HG02759 (cell line): ENCODE results near the gene GLS2.
"Not testable (repeated sequence)": the region's sequence is repeated elsewhere in the genome, so short reads cannot be mapped to it uniquely, and the experiment has no call there.

Experiments
- ATAC-seq: cut with Tn5 transposase; IDR thresholded peaks from one replicate; pipeline ENCODE4 v1.9.1; 2021; ENCODE audit warnings: mild to moderate bottlenecking, moderate library complexity; ENCODE audit not compliant: unreplicated experiment

The GLS2 gene

DNA sequence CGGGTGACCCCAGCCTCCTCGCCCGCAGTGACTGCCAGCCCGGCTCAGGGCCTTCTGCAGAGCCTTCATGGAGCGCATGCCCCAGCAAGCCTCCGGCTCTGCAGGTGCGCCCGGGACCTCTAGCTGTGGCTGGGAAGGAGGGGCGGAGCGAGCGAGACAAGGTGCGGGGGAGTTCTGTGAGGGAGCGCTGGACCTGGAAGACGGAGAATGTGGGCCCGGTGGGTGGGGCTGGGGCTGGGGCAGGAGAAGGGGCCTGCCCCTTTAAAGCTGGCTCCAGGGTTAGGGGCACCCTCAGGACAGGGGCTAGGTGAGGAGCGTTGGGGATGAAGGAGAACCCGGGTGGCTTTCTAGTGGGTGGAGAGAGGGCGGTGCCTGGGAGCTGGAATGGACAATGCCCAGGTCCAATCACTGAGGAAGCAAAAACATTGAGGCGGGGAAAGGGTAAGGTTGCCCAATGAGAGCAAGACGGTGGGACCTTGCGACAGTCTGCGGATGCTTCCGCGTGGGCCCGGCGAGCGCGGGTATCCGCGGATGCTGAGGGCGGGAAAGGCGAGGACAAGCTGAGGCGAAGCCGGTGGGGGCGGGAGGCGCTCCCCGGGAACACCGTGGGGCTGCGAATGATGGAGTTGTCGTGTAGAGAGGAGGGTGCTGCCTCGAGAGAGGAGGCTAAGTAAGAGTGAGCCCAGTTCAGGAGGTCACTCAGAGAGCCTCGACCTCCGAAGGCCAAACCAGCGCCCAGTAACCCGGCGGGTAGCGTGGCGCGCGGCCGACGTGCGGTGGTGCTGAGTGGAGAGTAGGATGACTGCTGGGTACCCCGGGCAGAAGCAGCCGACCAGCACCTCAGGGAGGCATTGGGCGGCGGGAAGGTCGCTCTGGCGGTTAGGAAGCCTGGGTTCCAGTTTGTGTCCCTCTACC, at the start of gene GLS2:
GLS2 (minus strand) TSS at position 121 of the 915 bp plus-strand sequence; CDS start at position 78, 43 bp downstream.
- ATAC-seq = peak; percentile 93

GRCh38 chr12:56537546-56537945, 49.6 kb upstream of the GLS2 start:
- ATAC-seq = no peak

DNA sequence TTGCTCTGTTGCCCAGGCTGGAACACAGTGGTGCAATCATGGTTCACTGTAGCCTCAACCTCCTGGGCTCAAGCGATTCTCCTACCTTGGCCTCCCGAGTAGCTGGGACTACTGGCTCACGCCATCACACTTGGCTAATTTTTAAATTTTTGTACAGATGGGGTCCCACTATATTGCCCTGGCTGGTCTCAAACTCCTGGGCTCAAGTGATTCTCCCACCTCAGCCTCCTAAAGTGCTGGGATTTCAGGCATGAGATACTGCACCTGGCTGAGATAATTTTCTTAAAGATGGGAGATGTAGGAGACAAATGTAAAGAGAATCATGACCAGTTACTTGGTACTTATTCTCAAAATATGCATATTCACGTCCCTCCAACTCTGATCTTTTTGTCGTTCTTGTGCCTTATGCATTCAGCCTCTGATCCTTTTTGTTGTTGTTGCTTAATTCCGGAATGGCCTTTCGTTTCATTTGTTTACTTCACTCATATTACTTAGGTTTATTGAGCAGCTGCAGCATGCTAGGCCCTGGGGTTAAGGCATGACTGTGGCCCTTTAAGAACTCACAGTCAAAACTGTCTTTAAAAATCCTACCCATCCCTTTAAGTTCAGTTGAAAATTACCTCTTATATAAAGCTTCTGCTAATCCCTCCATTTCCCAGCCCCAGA, 42.6 kb upstream of the GLS2 start:
- no peak for ATAC-seq

DNA sequence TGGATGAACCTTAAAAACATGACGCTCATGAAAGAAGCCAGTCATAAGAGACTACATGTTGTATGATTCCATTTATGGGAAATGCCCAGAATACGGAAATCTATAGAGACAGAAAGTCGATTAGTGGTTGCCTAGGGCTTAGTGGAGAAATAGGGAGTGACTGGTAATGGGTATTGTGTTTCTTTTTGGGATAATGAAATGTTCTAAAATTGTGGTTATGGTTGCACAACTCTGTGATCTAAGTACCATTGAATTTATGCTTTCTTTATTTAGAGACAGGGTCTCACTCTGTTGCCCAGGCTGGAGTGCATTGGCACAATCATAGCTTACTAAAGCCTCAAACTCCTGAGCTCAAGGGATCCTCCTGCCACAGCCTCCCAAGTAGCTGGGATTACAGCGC, 41.7 kb upstream of the GLS2 start:
- no peak for ATAC-seq

GRCh38 chr12:56528846-56529245, 40.9 kb upstream of the GLS2 start:
- no peak for ATAC-seq

- ATAC-seq = no peak
Measured at GRCh38 chr12:56522411-56523193, 34.6 kb upstream of the GLS2 start.

DNA sequence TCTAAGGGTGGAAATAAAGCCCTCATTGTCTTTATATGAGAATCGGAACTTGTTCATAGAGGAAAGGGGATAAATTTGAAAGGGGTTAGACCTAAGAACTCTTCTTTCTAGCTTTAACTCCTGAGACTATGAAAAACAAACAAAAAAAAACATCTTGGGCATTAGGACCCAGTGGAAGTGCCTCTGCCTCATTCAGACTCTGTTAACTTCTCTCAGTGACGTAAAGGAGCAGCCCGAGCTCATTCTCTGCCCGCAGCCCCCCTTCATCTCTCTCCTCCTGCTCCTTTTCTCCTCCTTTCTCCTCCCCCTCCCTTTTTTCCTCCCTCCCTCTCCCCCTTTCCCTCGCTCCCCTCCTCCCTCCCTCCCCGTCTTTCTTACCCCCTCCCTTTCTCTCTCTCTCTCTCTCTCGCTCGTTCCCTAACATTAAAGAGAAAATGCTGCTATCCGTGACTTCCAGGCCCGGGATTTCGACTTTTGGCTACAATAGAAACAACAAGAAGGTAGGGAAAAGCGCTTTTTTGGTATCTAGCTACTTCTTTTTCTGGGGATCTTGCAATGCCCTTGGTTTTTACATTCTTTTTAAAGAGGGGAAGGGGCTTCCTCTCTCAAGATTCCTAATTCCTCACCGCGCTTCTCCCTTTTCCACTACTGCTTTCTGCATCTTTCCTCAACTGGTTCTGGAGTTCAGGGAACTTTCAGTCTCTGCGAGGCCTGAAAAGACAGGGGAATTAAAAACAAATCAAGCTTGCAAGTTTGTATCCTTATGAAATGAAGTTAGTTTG, 33.8 kb upstream of the GLS2 start, which contains the start of gene RBMS2:
RBMS2 (plus strand) TSS at position 231 of the 782 bp plus-strand sequence; CDS start at position 435, 204 bp downstream.
- no peak for ATAC-seq

- ATAC-seq = no peak
Measured at GRCh38 chr12:56521209-56521589, 33.2 kb upstream of the GLS2 start.

- ATAC-seq = no peak
Measured at GRCh38 chr12:56520506-56520905, 32.5 kb upstream of the GLS2 start.

DNA sequence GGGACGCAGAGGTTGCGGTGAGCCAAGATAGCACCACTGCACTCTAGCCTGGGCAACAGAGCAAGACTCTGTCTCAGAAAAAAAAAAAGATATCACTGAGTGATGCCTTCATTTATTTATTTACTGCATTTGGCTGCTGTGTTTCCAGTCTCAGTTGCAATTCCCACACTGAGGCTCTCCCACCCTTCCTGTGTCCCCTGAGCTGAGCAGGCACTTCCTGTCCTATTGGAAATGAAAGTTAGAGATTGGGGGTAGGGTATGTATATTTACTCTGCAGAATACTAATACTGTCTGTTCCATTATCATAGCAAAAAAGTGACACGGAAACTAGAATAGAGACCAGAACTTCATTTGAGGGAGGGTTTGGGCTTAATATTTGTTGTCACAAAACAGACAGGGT, 32.1 kb upstream of the GLS2 start:
- ATAC-seq = no peak

GRCh38 chr12:56518570-56518969, 30.6 kb upstream of the GLS2 start:
- no peak for ATAC-seq

DNA sequence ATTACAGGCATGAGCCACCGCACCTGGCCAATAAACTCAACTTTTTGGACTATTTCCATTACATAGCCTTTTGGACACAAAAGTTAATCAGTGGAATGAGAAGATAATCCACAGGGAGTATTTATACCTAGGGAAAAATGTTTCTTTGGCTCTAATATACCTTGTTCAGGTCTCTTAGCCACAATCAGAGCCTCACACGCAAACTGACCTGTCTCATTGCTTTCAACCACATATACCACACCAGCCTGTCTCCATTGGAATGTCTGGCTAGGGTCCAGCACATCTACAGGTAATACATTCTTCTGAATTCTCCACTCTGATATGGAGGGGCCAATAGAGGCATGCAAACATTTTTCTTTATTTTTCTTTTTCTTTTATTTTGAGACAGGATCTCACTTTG, 29.9 kb upstream of the GLS2 start:
- no peak for ATAC-seq

DNA sequence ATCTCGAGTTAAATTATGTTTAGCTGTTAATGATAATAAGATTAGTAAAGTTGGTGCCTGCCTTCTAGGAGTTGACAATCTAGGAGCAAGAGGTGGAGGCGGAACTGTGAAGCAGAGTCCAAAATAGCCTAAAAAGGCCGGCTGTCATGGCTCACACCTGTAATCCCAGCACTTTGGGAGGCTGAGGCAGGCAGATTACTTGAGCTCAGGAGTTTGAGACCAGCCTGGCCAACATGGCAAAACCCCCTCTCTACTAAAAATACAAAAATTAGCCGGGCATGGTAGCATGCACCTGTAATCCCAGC, 26.0 kb upstream of the GLS2 start:
- ATAC-seq = not testable (repeated sequence)

DNA sequence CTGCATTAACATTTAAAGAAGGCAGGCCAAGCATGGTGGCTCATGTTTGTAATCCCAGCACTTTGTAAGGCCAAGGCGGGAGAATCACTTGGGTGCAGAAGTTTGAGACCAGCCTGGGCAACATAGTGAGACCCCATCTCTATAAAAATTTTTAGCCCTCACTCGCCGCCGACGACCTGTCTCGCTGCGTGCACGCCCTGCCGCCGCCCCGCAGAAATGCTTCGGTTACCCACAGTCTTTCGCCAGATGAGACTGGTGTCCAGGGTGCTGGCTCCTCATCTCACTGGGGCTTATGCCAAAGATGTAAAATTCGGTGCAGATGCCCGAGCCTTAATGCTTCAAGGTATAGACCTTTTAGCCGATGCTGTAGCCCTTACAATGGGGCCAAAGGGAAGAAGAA, 22.8 kb upstream of the GLS2 start:
- ATAC-seq = no peak

GRCh38 chr12:56499879-56500278, 11.9 kb upstream of the GLS2 start:
- ATAC-seq = not testable (repeated sequence)

GRCh38 chr12:56499452-56499851, 11.5 kb upstream of the GLS2 start:
- ATAC-seq = not testable (repeated sequence)

DNA sequence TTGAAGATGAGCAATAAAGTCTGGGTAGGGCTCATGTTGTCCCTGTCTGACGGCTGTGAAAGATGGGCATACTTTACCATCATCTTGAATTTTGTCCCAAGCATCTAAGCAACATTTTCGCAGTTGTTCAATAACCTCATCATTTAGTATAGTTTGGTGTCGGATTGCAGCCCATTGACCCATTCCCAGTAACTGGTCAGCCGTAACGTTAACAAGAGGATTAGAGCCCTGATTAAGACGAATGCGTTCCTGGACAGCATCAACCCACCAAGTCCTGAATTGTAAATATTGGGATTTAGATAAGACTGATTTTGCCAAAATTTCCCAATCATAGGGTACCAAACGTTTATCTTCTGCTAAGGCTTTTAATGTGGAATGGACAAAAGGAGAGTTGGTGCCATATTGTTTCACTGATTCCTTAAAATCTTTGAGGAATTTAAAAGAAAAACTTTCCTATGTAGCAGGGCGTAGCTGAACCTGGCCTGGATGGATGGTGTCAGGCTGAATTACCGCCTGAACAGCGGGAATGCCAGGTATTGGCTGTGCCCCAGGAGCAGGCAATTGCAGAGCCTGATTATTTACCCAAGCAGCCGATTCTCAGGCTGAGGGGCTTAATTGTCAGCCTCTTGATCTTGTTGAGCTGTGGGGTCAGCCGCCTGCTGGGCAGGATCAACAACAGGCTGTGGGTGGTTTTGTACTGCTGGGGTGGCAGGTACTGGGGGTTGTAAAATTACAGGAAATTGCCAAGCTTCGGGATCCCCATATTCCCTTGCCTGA, 10.4 kb upstream of the GLS2 start:
- ATAC-seq = not testable (repeated sequence)

- not testable (repeated sequence) for ATAC-seq
Measured at GRCh38 chr12:56496704-56497103, 8.7 kb upstream of the GLS2 start.

- ATAC-seq = not testable (repeated sequence)
Measured at GRCh38 chr12:56494481-56494880, 6.5 kb upstream of the GLS2 start.

DNA sequence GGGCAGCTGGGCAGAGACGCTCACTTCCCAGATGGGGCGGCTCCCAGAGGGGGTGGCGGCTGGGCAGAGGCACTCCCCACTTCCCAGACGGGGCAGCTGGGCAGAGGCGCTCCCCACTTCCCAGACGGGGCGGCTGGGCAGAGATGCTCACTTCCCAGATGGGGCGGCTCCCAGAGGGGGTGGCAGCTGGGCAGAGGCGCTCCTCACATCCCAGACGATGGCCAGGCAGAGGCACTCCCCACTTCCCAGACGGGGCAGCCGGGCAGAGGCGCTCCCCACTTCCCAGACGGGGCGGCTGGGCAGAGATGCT, 6.1 kb upstream of the GLS2 start:
- not testable (repeated sequence) for ATAC-seq
